ENCODE measurements around the gene AGBL1.
A peak's percentile ranks its signal among the peaks of the same experiment; 100 is the strongest.

The AGBL1 gene

DNA sequence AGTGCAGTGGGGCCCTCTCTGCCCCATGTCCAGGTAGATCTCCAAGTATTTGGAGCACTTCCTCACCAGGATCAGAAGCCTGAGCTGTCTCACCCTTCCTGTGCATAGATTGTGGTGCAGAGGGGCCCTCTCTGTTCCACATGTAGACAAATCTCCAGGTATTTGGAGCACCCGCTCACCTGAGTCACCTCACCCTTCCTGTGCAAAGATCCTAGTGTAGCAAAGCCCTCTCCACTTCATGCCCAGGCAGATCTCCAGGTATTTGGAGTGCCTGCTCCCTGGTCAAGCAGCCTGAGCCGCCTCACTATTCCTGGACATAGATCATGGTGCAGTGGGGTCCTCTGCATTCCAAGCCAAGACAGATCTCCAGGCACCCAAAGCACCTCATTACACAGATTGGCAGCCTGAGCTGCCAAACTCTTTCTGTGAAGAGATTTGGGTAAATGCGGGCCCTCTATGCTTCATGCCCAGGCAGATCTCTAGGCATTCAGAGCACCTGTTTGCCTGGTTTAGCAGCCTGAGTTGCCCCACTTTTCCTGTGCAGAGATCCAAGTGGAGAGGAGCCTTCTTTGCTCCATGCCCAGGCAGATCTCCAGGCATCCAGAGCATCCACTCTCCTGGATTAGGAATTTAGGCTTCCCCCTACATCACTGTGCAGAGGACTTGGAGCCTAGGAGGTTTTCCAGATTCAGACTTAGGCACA lies 249.8 kb downstream of the AGBL1 start:
- no peak for DNase-seq

DNA sequence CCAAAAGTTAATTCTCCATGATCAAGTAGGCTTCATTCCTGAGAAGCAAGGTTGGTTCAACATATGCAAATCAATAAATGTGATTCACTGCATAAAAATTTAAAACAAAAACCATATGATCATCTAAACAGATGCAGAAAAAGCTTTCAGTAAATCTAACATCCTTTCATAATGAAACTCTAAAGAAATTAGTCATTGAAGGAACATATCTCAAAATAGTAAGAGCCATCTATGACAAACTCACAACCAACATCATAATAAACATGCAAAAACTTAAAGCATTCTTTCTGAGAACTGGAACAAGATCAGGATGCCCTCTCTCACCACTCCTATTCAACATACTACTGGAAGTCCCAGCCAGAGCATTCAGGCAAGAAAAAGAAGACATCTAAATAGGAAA lies 254.1 kb downstream of the AGBL1 start:
- DNase-seq, result peak; percentile 22

DNA sequence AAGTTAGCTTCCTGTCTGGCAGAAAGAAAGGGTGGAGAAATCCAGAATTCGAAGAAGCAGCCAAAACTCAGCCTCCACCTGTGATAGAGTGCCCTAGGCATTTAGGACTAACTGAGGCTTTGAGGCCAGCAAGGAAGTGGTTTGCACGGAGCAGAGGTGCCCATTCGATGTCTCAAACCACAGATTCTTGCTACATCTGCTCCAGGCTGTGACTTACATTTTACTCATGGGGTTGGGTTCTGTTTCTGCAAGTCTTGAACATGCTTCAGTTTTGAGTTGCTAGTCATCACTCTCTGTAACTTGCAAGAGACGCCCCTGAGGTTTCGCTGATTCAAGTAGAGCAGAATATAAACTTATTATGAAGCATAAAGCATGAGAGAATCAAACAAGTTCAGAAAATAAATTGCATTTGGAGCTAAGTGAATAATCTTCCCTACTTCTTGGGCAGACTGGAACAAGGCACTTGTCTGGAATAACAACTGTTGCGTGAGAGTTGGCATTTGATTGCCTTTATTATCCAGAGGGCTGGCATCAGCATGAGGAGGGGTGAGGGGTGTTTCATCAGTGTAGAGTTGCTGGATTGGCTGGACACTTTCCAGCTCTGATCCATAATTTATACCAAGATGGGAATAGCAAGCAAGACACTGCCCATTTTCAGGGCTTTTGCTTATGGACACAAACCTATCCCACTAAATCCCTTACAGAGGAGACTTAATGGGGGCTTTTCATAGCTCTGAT lies 256.5 kb downstream of the AGBL1 start:
- peak; percentile 58 for DNase-seq

DNA sequence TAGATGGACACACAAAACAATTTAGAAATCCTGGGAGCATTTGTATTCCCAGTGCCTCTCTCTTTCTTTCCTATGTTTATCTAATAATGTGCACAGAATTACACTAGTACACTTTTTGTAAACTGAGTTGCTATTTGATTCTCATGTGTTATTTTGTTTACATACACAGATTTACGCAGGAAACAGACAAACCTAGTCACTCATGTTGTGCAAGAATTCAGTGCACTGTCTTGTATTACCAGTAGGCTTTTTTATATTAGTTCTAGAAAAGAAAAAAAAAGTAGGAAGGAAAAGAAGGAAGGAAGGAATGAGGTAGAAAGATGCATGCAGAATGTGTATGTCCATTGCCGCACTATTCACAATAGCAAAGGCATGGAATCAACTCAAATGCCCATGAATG lies 257.4 kb downstream of the AGBL1 start:
- DNase-seq, result no peak

DNA sequence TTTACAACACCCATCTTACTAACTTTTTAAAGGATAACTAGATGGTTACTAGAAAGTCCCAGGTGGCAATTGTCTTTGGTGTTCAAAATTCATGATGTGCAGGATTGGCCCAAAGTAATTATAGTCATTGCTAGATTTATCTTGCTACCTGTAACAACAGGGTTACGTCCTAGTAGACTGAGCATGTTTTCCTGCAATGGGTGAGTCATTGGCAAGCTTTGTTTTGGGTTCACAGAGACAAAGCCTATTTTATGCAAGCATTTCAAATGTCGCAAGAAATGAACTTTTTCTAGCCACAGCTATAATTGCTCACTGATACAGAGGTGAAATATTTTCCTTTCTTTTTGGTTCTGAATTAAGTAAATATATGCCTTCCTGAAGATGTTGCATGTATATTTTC lies 267.6 kb downstream of the AGBL1 start:
- no peak for DNase-seq

DNA sequence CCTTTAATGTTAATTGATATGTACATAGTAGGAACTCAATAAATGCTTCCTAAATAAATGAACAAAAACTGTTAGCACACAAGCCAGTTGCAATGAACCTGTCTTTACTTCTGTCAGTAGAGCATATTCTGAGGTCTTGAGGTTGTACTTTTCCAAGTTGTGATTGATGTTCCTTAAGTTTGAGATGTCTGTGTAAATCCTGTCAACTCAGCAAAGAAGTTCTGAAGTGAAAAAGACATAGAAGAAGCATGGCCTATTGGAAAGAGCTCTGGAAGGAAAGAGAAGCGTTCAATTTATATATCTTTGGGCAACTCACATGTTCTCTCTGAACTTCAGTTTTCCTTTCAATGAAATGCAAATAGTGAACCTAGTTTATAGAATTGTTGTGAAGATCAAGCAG lies 269.9 kb downstream of the AGBL1 start:
- no peak for DNase-seq

DNA sequence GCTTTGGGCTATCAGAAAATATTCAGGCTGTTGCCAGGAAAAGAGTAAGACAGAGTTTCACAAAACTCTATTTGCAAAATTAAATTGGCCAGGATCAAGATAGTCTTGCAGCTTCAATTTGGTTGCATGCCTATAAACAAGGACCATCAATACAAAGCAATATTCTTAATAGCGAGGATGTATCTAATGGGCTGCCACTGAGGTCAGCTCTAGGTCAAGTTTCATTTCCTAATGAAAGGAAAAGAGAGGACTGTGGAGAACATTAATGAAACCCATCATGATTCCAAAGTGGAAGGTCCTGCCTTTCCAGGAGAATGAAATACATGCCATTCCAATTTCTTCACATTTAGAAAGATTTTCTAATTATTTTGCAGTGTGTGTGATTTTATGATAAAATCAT lies 273.5 kb downstream of the AGBL1 start:
- no peak for DNase-seq

DNA sequence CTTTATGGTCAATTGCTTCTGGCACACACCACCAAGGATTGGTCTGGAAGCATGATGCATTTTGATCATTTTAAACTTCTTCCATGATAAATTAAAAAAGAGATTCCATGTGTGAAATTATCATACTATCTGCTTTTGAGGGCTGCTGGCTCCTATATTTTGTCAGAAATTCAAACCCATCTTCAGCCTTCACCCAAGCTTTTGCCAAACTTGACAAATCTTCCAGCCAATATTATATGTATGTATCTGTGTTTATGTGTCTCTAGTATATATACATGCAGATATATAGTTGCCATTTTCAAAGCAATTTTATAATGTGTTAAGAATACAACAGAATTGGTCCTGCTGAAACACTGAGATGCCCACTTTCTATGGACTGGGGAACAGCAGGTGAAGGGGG lies 275.7 kb downstream of the AGBL1 start:
- no peak for DNase-seq

DNA sequence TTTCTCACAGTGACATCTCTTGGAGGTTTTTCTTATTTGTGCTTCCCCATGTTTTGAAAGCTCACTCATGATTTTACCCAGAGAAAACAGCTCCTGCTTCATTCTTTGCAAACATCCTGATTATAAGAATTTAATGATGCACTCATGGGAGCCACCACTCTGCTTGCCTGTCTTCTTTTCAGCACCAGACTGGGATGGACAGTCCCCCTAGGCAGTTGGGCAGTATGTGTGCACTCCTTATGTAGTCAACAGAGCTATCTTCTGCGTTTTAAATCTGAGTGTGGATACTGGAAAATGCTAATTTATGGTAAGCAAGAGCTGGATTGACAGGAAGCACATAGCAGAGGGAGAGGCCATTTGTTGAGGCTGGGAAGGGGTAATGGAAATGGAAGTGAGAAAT lies 276.1 kb downstream of the AGBL1 start:
- DNase-seq, result no peak

DNA sequence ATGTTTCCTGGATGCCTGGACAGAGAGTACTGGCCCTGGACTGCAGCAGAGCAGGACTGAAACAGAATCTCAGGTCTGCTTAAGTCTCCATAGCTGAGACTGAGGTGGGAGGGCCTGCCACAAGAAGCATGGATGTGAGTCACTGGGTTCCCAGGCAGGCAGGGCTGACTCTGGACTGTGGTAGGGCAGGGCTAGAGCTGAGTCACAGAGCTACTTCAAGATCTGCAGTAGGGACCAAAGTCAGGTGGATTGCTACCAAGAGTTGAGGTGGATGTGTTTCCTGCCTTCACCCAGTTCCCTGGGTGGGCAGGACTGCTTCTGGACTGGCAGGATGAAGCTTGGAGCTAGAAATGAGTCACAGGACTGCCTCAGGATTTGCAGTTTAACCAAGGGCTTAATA lies 282.9 kb downstream of the AGBL1 start:
- peak; percentile 8 for DNase-seq

DNA sequence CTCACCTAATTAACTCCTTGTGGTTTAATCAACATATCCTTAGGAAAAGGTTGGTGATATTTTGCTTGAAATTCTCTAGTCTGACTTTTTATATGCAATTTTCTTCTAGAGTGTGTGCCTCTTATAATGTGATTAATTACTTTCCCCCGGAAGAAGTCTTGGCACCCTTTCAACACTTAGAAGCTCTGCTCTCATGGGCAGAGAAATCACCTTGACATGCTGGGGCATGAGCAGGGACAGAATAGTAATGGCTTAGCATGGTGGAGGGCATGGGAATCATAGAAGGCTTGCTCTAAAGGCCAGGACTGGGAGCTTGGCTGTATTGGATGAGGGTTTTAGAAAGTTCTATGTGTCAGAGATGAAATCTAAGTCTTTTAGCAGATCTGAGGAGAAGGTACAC lies 293.5 kb downstream of the AGBL1 start:
- DNase-seq, result no peak

DNA sequence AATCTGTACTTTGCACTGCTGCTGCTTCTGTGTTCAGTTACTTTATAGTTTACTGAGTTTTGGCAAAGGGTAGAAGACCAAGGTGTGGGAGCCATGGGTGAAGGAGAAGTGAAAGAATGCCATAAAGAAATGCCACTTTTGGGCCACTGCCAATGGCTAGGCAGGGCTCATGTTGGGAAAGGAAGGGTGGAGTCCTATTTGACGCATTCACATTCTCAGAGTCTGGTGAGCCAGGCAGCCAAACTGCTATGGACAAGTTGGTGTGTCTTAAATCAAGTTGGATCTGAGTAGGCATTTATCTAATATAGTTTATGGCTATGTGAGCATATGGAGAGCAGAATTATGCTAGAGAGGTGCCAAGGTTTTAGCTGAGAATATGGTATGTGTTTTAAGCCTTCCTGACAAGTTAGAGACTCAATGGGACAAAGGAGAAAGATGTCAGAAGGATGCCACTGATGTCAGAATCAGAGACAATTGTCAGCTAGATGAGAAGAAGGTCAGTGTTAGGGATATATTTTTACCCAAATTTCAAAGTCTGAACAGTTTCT lies 296.1 kb downstream of the AGBL1 start:
- no peak for DNase-seq

DNA sequence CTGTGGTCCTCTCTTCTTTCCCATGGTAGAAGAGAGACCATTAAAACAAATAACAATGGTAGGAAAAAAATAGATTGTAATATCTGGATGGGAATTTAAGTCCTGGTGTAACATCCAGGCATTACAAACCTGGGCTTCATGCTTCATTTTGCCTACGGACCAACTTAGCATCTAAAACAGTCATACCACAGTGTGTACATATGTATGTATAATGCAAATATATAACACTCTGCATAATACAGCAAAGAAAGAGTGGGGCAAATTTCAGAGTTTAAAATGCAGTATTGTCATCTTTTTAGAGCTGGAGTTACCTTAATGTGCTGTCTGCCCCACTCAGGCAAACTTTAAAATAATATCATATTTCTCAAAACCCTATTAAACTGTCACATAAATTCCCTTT lies 298.2 kb downstream of the AGBL1 start:
- no peak for DNase-seq

DNA sequence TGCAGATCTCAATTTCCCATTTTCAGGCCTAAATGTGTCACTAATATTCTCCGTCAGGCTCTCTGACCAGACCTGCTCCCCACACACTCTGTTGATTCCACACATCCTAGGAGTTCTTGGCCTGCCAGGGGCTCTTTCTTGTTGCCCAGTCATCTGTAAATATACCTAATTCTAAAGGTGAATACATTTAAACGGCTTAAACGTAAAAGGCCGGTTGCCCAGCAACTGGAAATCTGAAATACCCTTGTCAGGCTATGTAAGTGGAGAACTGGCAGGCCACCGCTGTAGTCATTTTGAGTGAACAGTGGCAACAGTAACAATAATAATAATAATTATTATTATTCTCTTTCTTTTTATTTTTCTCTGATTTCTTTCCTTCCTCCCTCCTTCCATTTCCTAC lies 302.7 kb downstream of the AGBL1 start:
- no peak for DNase-seq

DNA sequence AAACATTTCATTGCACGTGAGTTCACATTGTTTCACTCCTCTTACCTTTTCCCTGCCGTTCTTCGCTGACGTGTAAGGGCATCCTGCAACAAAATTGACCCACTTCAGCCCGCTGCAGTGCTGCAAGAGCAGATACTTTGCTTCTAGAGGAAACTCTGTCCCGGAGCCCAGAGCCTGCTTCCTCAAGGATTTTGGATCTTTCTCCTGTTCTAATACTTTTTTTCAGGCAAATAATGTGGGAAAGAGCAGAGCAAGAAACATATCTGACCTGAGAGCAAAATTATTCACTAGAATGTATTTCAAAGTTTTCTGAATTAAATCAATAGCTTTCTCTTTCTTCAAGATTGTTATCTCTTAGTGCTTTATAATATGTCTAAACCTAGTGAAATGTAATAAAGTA lies 303.9 kb downstream of the AGBL1 start:
- no peak for DNase-seq

DNA sequence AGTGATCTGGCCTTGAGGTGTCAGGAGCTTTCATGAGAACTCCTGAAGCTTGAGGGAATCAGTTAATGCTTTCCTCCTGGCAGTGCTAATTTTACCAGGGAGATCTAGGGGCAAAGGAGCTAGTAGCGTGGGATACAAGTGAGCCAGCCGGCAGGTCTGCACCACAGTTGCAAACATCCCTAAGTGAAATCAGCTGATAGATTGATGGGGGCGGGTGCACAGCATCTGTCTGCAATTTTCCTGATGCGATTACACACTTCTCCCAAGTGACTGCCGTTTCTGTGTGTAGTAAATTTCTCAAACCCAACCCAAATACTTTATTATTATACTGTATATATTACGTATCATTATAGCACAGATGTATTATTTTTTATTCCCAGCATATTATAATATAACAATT lies 304.5 kb downstream of the AGBL1 start:
- DNase-seq, result no peak

DNA sequence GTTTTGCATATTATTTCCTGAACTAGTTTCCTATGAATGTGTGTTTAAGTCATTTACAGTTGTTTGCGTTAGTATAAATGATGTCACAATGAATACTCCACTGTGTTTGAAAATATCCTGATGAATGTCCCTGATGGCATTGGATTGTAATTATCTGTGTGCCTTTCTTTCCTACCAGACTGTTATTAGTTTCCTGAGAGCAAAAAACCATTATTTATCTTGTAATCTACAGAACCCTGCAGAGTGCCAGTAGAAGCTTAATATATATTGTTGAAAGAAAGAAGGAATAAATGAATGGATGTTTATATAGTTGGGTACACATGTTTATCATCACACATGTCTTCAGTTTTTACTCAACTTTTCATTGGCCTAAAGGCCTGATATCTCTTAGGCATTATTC lies 312.6 kb downstream of the AGBL1 start:
- no peak for DNase-seq

DNA sequence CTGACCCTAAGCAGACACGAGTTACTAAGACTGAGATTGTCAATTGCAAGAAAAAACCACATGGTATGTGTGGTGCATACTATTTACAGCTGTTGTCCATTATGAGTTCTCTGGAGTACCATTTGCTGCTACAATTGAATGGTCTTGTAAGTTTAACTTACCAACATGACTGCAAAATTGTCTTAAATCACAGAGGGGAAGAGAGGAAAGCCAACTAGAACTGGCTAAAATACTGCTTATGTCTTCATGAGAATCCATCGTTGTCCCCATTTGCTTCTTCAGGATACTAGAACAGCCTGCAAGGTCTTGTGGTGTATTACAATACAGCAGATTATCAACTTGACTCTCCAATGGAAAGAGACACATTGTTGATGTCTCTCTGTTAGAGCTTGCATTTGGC lies 313.2 kb downstream of the AGBL1 start:
- no peak for DNase-seq

DNA sequence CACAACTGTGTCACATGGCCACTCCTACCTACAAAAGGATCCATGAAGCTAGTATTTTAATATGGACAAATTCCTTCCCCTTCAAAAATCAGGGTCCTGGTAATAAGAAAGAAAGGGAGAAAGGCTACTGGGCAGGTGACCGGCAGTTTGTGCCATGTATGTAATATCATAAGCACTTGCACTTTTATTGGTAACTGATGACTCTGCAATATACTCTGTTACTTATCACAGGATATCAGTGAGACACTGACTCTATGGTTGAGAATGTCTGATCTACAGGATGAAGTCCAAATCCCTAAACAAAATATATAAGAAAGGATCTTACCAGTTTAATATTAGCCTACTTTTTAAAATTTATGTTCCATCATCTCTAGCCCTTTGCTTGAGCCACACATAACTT lies 315.2 kb downstream of the AGBL1 start:
- no peak for DNase-seq

DNA sequence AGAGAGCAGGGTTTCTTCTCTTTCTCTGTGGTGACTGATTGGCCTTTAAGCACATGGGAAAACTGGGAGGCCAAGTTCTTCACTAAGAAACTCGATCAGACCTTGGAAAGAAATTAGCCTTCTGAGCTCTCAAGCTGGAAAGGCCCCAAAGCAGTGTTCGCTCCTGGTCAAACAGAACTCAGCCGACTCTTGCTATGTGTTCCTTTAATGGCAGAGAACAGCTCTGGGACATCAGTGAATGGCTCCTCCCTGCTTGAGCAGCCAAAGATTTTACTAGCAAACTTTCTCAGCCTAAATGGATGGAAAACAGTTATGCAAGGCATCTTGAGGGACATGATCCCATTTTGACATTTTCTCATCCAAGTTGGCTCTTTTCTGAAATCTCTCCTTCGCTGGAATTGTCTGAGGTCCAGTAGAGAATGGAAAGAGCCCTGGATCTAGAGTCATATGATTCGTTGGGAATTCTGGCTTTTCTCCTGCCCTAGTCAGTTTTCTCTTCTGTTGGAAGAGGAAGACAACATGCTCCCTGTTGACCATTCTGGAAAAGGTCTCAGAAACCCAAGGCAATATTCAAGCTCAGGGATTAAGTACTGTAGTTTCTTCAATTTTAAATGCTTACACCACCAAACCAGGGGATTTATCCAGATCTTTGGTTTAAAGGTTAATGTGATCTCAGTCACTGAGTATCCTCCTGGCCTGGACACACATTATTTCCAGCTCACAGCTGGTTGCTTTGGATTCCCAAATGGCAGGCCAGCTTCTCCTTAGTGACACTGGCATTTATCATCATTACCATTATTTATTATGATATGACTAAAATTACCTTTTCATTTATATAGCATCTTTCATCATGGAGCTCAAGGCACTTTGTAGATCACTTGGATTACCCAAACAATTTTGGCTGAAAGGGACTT lies 319.6 kb downstream of the AGBL1 start:
- DNase-seq, result no peak

DNA sequence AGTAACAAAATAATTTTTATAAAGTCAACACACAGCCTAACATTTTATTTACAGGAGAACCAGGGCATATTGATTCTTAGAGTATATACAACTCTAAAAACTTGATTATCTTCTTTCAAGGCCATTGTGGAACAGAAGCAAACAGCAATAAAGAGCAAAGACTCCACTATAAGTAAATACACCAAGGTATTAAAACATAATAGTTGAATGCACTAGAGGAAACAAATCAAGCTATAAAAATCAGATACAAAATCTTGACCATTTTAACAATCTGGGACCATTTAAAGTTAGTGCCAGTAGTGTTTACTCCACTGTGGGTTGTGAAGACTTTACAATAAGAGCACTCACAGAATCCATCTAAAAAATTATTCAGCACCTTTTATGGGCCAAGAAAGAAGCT lies 323.6 kb downstream of the AGBL1 start:
- DNase-seq, result no peak

DNA sequence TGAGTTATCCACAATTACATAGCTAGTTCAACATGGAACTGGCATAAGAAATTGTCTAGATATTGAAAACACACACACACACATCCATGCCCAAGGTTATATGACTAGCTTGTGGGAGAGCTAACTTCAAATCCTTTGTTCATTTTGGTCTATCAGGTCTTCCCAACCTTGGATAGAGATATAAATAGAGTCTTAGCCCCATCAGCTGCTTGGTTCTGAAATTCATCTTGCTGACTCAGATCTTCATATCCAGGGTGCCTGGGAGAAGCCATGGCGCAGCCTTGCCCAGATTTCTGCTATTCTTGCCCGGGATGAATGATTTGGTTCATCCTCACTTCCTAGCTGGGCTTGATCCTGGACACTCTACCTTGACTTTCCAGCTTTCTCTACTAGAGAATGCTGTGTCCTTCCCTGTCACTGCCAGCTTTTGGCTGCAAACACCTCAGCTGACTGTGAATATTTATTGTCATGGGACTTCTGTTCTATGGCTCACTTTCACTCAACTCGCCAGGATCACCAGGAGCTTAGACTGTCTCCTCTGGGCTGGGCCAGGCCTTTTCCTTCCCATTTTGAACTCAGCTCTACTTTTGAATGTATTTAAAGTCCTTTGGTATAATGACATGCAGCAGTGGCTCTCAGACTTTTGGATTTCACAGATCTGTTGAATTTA lies 324.4 kb downstream of the AGBL1 start:
- DNase-seq, result no peak

DNA sequence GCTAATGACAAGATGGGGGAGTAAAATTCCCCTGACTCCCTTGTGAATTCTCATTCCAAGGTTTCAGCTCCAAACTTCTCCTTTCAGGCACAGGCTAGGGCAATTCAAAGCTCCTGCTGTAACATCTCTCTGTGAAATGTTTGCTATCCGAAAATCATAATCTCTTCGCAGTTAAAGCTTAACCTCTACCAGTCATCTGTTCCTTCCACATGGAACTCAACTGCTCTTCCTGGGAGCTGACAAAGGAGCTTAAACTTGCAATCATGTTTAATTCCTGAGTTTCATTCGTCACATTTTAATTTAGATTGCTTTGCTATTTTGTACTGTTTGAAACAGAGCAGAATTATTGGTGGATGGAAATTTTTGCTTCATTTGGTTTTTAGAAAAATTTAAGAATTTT lies 328.6 kb downstream of the AGBL1 start:
- no peak for DNase-seq

Data from activated CD4-positive, alpha-beta T cell treated with anti-CD3 and anti-CD28 coated beads, Interleukin-10, Interleukin-2, amounts not matched to agents 100 ng/mL and 50 ng/mL, durations not matched to agents 16 hours and 8 hours (primary cell).